Stomach (tissue), 8 donors: Measurements from ENCODE around the gene CLEC19A. TPM values are rescaled to one million over a fixed set of nuclear protein-coding genes. Genes with fewer than 3 reads are reported as not detected.

Source experiments
- polyA plus RNA-seq, 3 donors: library from polyadenylated mRNA; stranded (reverse); fragments of 200-250 nt; gene quantifications; one replicate each; pipeline ENCODE4 v1.2.3, GENCODE V29; 2013
- total RNA-seq, 5 donors: library from RNA; depleted of rRNA; stranded (reverse); fragments of >200 nt; gene quantifications; one replicate each; pipeline versions ENCODE4 v1.1.0 to v1.2.3, GENCODE V29; 2014 to 2016
- donor health status: healthy with polysubstance abuse.
- donor health status: Bipolar disorder and iron deficiency.
- donor health status: healthy.

CLEC19A gene
- total and polyA plus RNA-seq, 8 donors = 0.37 TPM; not detected in 7

Other genes with a start within 250 kb of the CLEC19A start
- 10 to 100 TPM in 4 of 5 donors, 1 to 10 TPM in 1; 5.8 to 59.4 (median 31.5) TPM for gene COQ7, start 218.1 kb upstream of the CLEC19A start, total RNA-seq
- gene COQ7, start 218.1 kb upstream of the CLEC19A start, polyA plus RNA-seq = 10 to 100 TPM; 11.1 to 13.3 (median 11.3) TPM
- 10 to 100 TPM; 10.3 to 48.7 (median 36.8) TPM for gene ITPRIPL2, start 171.8 kb upstream of the CLEC19A start, total RNA-seq
- gene ITPRIPL2, start 171.8 kb upstream of the CLEC19A start, polyA plus RNA-seq = 10 to 100 TPM in 1 of 3 donors, 1 to 10 TPM in 2; 7.6 to 14.1 (median 9.9) TPM
- gene SYT17, start 117.5 kb upstream of the CLEC19A start, total RNA-seq = 10 to 100 TPM in 4 of 5 donors, 1 to 10 TPM in 1; 8.1 to 37.1 (median 18.7) TPM
- 1 to 10 TPM; 2.9 to 4.4 (median 3.4) TPM for gene SYT17, start 117.5 kb upstream of the CLEC19A start, polyA plus RNA-seq
- 10 to 100 TPM in 4 of 5 donors, 1 to 10 TPM in 1; 7.2 to 92.7 (median 54.3) TPM for gene TMC5, start 132.2 kb downstream of the CLEC19A start, total RNA-seq
- 10 to 100 TPM; 16.0 to 28.0 (median 17.4) TPM for gene TMC5, start 132.2 kb downstream of the CLEC19A start, polyA plus RNA-seq
- 10 to 100 TPM; 27.8 to 80.0 (median 37.9) TPM for gene GDE1, start 236.4 kb downstream of the CLEC19A start, total RNA-seq
- gene GDE1, start 236.4 kb downstream of the CLEC19A start, polyA plus RNA-seq = 10 to 100 TPM; 35.8 to 59.1 (median 41.7) TPM
- 10 to 100 TPM in 3 of 5 donors, 1 to 10 TPM in 2; 2.3 to 67.7 (median 24.3) TPM for gene CCP110, start 238.2 kb downstream of the CLEC19A start, total RNA-seq
- gene CCP110, start 238.2 kb downstream of the CLEC19A start, polyA plus RNA-seq = 1 to 10 TPM; 4.2 to 5.8 (median 5.1) TPM